ENCODE measurements around the gene NINJ1.

The NINJ1 gene, protein sequence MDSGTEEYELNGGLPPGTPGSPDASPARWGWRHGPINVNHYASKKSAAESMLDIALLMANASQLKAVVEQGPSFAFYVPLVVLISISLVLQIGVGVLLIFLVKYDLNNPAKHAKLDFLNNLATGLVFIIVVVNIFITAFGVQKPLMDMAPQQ

GRCh38 chr9:93134015-93134739 lies at the start of gene NINJ1:
Gene NINJ1 (minus strand): TSS chr9:93134251. CDS start chr9:93134217, 34 bp downstream.
- DNase-seq: peak; percentile 93

GRCh38 chr9:93183131-93183662 lies 49.1 kb upstream of the NINJ1 start:
- no peak for DNase-seq

DNA sequence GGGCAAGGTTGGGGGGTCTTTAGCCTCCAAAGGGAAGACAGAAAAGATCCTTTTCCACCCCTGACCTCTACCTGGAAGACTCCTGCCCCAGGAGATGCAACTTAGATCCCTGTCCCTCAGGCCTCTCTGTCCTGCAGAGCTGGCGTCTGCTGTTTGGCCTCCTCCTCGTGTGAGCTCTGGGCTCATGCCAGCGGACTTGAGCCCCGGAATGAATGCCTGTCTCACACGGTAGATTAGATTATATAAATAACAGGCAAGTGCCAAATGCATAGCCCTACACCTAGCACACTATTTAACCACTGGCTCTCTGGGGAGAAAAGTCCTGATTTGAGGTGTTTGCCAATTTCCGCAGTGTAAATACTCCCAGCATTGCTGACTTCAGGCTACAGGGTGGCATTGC lies 48.5 kb upstream of the NINJ1 start:
- no peak for DNase-seq

DNA sequence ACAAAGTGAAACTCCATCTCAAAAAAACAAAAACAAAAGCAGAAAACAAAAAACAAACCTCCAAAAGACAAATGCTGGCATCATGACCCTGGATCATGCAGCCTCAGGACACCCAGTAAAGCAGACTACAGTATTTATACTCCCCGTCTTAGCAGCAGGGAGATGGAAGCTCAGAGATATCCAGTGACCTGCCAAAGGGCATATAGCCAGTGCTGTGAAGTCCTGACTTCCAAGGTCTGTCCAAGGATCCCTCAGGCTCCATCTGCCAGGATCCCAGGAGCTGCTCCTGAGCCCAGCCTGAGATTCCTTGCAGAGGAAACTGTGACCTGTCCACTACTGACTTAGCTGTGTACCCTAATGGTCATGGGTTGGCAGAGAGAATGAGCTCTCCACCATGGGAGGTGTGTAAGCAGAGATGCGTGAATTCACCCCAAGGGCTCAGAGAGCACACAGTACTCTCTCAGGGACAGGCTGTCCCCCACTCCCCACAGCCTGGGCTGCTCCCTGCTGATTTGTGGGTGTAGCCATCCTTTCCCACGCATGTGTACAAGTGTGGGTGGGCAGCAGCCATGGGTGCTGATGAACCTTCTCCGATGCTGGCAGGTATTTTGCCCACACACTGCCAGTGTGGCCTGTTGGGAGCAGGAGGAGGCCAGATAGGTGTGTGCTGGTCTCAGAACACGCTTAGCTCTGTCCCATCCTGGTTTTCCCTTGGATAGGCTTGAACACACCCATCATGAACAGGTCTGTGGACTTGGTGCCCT lies 47.8 kb upstream of the NINJ1 start:
- DNase-seq: no peak

GRCh38 chr9:93180938-93181337 lies 46.9 kb upstream of the NINJ1 start:
- no peak for DNase-seq

GRCh38 chr9:93178851-93179786 lies 45.1 kb upstream of the NINJ1 start:
- DNase-seq: no peak

DNA sequence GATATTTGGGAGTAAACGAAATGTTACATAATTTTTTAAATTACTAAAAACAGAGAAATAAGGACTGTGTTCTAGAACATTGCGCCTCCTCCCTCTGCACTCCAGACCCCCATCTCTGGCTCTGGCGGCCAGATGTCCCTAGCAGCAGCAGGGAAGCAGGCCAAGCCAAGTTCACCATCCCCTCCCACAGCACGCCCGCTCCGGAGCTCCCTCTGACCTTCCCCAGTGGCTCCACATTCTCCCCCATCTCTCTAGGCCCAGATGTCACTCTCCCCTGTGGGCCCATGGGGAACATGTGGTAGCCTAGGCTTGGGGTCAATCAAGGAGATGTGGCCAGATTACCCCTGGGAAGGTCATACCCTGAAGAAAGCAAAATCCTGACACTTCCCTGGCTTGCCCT lies 43.6 kb upstream of the NINJ1 start:
- no peak for DNase-seq

GRCh38 chr9:93174976-93175375 lies 40.9 kb upstream of the NINJ1 start:
- DNase-seq: no peak

GRCh38 chr9:93173365-93174051 lies 39.5 kb upstream of the NINJ1 start:
- DNase-seq: no peak

- no peak for DNase-seq
These were observed 38.8 kb upstream of the NINJ1 start for GRCh38 chr9:93172666-93173364.

DNA sequence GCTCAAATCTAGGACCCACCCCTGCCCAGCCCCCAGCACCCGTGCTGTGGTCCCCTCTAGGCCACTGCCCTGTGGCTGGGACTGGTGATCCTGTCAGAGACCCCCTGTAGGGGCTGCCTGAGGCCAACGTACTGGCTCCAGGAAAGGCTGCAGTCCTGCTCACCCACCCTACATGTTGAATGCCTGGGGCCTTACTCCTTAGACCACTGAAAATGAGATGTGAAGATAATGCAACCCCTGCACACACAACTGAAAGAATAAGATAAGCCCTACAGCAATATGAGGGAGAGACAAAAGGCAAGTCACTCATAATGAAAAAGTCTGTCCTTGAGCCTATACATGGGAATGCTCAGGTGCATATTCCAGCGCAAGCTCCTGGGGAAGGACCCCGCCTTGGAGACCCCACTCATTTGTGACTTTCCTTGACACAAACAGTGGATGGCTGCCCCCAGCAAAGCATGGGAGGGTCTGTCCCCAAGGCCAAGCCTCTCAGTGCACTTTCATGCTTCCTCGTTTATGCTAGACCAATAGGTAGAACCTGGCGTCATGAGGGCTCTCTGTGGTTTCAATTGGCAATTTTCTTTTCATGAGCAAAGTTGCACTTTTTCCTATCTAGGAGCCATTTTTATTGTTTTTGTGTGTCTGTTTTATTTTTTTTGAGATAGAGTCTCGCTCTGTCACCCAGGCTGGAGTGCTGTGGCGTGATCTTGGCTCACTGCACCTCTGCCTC lies 37.4 kb upstream of the NINJ1 start:
- DNase-seq: no peak

GRCh38 chr9:93170571-93170970 lies 36.5 kb upstream of the NINJ1 start:
- DNase-seq: no peak

DNA sequence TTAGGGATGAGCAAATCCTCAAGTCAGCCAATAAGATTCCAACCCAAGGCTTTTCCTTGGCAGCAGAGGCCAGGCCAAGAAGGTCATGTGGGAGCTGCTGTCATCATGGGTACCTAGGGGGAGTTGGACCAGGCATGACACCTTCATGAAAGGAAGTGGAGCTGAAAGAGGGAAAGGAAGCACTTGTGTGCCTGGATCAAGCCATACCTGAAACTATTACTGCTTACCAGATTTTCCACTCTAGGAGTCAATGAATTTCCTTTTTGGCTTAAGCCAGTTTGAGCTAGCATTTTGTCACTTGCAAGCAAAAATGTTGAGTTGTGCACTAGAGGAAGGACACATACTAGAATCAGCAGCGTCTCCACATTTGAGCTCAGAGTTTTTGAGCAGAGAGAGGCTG lies 35.4 kb upstream of the NINJ1 start:
- DNase-seq: no peak

- DNase-seq: no peak
These were observed 34.5 kb upstream of the NINJ1 start for GRCh38 chr9:93168581-93168980.

- no peak for DNase-seq
These were observed 33.8 kb upstream of the NINJ1 start for GRCh38 chr9:93167838-93168237.

- no peak for DNase-seq
These were observed 33.1 kb upstream of the NINJ1 start for GRCh38 chr9:93167185-93167584.

DNA sequence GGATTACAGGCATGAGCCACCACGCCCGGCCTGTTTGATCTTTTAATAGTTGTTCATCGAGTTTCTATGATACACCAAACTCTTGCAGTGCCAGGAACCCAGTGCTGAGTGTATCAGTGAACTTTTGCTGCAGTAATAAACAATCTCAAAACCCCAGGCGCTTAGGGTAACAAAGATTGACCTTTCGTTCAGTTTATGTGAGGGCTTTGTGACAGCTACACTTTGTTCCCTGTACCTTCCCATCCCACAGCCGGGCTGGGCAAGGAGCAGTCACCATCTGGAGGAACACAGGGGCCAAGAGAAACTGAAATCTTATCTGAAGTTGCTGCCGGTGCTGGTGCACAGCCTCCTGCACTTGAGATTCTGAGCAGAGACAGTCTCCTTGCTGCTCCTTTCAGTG lies 32.6 kb upstream of the NINJ1 start:
- no peak for DNase-seq

DNA sequence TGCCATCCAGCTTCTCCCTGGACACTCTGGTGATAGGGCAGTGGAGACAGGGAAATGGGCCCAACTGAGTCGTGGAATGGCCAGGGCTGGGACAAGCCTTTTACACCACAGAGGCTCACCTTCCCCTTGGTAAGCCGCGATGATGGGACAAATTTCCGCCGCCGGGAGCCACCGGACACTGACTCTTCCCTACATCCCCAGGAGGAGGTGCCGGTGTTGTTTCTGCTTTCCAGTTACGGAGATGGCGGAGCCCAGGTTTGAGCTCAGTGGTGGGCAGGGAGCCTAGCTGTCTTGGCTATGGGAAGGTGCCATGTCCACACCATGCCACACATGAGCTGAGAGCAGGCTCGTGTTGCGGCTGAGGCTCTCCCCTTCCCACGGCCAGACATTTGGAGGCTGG lies 30.0 kb upstream of the NINJ1 start:
- DNase-seq: no peak

DNA sequence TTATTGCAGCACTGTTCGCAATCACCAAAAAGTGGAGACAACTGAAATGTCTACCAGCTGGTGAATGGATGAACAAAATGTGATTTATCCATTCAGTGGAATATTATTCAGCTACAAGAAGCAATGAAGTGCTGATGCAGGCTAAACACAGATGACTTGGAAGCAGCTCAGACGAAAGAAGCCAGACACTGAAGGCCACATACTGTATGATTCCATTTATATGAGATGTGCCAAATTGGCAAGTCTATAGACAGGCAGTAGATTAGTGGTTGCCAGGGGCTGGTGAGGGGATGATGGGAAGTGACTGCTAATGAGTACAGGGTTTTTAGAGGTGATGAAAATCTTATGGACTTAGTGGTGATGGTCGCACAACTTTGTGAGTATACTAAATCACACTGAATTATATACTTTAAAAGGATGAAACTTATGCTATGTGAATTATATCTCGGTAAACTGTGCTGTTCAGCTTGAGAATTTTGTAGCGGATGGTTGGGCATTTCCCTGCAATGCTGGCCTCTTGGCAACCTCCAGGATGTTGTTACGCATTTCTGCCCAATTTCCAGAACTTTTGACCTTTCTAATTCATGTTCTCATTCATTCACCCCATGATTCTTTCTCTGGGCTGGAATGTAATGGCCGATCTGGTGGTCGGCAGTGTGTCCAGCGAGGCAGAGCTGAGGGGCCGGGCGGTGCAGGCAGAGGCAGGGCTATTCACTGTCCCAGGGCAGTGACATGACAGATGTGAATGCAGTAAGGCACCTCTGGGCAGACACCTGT lies 27.9 kb upstream of the NINJ1 start:
- DNase-seq: no peak

All from CD4-positive, alpha-beta T cell treated with Interleukin-17A for 1 hour (primary cell).